HG03432 (cell line): Measurements from ENCODE around the gene TPM4.

ENCODE experiments used
- ATAC-seq: cut with Tn5 transposase; IDR thresholded peaks from one replicate; pipeline ENCODE4 v1.9.1; 2021; ENCODE audit warnings: mild to moderate bottlenecking, moderate library complexity; ENCODE audit not compliant: unreplicated experiment

TPM4 gene

DNA sequence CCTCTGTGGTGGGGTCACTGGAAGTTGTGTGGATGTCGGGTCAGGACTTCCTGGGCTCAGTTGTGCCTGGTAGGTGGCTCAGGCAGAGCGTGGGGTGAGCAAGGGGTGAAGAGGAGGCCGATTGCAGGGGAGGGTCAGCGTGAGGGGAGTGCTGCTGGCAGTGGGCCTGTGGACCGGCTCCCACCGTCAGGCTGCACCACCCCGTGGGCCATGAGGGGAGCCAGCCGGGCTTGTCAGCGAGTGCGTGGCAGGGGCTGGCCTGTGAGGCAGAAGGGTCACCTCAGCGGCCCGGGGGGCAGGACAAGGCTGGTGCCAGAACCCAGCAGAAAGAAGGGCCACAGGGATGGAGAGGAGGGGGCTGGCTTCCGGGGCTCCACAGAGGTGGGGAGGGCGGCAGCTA, 48.7 kb downstream of the TPM4 start:
- ATAC-seq = no peak

DNA sequence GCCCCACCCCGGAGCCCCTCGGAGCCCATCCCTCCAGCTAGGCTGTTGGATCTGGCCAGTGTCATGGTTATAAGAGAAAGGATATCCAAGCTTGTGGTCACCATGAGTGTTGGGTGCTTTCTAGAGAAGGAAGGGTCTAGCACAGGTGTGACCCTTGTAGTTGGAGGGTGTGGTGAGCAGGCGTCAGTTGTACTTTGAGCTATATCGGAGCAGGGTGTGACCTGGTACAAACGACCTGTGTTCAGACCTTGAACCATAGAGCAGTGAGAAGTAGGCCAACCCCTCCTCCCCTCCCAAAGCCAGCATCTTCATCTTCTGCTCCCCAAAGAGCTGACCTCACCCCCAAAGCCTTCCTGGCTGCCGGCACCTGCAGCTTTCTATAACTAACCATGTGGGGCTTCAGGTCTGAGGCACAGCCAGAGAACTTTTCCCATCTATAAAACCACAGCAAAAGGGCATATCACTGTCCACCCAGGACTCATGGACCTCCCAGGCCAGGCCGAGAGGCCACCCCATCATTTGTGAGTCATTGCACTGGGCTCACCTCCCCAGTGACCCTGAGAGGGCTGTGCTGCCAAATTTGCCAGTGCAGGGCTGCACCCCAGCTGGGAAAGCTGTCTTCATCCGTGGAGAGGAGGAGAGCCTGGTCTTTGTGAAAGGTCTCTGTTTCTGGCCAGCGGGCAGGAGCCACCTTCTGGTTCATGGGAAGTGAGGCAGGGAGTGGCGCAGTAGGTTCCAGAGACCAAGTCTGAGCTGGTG, 49.6 kb downstream of the TPM4 start:
- no peak for ATAC-seq

DNA sequence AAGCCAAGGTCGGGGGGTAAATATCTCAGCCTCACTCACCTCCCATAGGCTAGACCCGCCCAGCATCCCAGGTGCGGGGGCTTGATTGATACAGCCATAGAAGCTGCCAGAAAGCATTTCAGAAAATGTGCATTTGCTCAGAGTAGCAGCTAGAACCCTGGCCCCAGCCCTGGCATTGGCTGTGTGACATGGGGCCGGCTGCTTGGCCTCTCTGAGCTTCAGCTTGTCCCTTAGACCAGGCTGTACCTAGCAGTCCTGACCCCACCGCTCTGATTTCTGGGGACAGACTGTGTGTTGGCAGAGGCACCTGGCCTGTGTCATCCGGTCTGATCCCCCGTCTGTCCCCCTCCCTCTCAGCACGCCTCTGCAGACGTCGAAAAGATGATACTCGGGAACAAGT, 50.8 kb downstream of the TPM4 start:
- no peak for ATAC-seq

DNA sequence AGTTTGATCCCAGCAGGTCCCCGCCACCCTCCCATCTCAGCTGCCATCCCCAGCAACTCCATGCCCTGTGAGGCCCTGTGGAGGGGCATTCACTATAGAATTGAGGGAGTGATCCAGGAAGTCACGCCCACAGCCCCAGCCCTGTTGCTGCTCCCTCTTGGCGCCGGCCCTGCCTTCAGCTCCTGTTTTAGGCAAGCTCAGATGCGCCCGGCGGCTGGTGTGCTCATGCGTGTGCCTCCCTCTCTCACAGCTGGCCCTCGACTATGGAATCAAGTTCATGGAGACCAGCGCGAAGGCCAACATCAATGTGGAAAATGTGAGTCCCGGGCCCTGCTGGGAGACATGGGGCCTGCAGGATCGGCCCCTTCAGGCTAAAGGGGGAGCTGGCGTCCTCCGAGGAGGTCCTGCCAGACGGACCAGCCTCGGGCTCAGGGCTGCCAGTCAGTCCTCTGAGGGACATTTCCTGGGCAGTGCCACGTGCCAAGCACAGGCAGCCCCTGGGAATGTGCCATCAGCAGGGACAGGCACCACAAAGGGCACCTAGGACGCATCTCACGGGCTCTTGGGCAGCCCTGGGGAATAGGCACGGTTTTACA, 51.6 kb downstream of the TPM4 start:
- ATAC-seq = no peak

DNA sequence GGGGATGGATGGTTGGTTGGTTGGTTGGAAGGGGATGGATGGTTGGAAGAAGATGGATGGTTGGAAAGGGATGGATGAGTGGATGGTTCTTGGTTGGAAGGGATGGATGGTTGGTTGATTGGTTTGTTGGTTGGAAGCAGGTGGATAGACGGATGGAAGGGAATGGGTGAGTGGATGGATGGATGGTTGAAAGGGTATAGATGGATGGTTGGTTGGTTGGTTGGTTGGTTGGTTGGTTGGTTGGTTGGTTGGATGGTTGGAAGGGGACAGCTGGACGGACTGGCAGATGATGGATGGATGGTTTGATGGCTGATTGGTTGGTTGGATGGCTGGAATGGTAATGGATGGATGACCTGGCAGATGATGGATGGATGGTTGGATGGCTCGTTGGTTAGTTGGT, 55.4 kb downstream of the TPM4 start:
- no peak for ATAC-seq

DNA sequence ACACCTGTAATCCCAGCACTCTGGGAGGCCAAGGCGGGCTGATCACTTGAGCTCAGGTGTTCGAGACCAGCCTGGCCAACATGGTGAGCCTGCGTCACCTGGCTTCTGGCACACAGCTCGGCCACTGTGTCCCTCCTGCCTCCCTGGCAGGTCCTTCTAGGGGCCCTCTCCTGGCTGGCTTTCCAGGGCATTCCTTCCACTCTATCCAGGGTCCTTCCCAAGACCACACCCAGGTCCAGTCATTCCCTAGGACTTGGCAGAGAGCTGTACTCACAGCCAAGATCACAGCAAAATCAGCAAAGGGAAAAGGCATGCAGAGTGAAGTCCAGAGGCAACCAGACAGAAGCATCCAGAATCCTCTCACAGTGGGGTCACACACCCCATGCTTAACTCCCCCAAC, 57.5 kb downstream of the TPM4 start:
- no peak for ATAC-seq

DNA sequence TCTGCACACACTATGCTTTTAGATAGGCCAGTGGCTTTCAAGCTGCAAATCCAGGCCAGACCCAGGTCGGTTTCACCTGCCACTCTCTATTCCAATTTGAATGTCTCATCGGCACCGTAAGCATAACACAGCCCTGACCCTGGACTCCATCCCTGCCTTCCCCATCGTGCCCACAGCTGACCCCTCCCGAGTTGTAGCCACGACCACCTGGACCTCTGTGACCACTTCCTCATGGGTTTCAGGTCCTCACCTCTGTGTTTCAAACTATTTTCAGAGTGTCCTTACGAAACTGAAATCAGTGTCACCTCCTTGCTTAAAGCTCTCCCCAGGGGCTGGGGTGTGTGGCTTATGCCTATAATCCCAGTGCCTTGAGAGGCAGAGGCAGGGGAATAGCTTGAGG, 58.2 kb downstream of the TPM4 start:
- peak; percentile 37 for ATAC-seq

DNA sequence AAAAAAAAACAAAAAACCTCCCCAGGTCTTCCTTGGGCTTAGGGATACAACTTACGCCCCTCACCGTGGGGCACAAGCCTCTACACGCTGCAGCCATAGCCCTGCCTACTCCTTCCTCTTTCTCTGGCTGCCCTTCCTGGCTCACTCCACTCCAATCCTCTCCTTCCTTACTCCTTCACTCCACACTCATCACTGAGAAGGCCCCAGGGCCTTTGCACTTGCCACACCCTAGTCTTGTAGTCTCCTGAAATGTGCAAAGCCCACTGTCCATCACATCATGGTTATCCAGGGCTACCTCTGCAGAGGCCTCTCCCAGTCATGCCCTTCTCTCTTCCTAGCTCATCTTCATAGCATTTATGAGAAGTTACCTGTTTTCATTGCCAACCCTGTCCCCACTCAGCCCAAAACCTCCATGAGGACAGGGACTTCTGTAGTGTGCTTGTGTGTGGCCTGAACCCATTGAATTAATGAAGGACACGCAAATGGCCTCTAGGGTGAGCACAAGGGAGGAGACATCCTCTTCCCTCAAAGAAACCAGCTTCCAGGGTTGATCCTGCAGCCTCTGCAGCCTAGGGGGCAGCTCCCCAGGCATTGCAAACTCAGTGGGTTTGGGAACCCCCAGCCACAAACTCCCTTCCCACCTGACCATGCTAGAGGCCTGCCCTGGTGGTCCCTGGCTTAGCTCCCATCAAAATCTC, 59.3 kb downstream of the TPM4 start:
- no peak for ATAC-seq

DNA sequence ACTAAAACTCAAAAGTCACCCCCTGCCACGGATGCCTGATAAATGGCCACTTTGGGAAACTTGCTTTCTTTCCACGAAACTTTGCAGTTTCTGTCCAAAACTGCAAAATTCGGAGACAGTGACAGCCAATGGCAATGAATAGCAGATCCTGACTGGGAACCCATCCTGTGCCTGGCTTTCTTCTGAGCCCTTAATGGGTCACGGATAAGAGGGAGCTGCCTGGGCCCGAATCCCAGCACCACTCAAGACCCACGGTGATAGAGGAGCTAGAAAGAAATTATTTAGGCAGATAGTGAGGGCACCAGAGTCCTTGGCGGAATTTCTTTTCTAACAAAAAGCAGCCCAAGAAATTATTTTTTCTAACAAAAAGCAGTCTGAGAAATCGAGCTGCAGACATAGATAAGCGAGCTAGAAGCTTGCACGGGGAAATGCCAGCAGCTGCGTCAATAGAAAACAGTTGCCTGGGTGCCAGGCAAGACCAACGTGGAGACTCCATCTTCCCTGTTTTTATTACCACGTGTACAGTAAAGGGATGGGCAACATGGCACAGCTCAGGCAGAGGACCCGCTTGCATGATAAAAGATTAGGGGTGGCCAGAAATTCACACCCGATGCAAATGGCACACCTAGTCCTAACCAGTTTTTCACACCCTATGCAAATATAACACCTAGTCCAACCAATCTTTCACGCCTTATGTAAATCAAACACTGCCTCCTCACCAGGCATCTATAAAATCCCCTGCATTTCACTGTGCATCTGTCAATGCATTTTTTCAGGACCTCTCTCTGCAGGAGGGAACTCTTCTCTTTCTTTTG, 60.1 kb downstream of the TPM4 start:
- ATAC-seq = no peak

DNA sequence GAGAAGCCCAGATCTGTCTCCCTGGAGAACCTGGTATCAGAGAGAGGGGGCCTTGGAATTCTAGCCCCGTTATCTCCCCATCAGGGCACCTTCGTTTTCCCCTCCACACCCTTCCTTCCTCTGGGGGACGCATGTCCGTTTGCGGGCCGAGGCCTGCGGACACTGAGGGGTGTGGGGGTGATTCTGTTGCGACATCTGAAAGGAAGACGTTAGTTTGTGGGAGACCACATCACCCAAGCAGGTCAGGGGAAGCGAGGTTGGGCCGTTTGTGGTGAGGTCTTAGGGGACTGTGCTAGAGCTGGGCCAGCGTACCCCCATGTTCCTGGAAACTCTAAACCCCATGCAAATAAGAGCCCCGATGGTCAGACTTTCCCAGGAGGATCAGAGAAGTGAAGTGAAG, 63.5 kb downstream of the TPM4 start:
- ATAC-seq = no peak

DNA sequence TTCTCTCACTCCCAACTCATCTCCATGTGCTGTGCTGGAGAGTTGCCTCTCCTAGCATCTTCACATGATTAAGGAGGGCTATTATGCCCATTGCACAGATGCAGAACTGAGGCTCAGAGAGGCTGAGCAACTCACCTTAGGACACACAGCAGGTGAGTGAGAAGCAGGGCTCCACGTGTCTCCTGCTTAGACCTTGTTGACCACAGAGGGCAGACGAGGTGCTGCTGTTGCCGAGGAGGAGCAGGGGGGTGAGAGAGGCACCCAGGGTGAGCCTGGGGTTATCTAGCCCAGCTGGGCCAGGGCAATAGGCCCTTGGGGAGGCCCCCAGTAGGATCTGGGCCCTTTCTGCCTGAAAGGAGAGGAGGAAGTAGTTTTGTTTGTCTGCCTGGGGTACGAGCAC, 64.7 kb downstream of the TPM4 start:
- ATAC-seq = peak; percentile 40

DNA sequence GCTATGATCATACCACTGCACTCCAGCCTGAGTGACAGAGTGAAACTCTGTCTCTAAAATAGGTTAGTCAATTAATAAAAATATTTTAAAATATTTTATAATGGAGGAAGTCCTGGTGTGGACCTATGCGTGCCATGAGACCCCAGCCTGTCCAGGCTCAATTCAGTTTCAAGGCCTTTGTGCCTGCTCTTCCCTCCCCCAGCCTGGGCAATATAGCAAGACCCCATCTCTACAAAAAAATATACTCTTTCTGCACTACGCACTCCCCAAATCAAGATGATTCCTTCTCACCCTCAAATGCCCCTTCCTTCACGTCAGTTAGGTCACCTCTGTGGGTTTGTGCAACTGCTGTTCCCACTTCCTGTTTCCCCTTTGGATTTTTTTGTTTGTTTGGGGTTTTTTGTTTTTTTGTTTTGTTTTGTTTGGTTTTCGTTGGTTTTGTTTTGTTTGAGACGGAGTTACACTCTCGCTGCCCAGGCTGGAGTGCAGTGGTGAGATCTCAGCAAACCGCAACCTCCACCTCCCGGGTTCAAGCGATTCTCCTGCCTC, 65.8 kb downstream of the TPM4 start:
- no peak for ATAC-seq

DNA sequence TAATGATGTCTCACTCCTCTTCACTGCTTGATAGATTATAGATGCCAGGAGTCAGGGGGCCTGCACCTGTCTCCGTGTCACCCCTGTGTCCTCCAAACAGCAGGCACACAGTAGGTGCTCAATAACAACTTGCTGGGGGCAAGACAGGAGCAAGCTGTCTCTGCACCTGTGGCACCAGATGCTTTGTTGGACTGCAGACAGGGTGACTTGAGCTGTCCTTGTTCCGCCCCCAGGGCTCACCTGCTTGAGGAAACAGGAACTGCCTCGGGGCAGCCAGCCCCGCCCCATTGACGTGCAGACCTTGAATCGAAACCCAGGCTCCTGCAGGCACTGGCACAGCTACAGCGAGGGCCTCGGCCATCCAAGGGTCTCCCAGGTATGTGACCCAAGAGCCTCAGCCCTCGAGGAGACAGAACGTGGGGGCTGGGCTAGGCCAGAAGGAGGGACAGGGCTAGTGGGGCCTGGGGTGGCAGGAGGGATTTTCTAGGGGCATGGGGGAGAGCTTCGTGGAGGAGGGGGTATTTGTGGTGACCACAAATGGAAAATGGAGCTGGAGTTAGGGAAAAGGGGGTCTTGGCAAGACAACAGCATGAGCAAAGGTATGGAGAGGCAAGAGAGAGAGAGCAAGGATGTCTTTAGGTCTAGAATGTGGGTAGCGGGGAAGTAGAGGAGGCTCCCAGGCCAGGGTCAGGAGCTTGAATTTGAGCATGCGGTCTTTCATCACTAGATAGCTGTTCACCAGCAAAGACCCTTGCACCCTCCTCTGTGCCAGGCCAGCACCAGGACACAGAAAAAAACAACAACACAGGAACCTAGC, 67.3 kb downstream of the TPM4 start, which contains the start of gene HSH2D:
HSH2D (plus strand) TSS at position 287 of the 817 bp plus-strand sequence. CDS start 5,066 bp downstream, outside the sequence.
- peak; percentile 55 for ATAC-seq

DNA sequence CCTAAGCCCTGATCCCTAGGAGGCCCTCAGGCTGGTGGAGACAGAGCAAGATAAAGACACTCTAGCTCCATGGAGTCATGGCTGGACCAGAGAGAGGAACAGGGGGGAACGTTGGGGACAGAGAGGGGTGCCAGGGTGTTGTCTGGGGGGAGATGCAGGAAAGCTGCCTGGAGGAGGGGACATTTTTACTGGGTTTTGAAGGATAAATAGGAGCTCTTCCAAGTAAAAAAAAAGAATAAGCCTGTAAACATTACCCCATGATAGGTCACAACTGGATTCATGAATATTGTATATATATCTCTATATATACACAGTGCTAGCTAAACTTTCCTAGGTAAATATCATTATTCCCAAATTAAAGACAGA, 67.9 kb downstream of the TPM4 start:
- no peak for ATAC-seq

DNA sequence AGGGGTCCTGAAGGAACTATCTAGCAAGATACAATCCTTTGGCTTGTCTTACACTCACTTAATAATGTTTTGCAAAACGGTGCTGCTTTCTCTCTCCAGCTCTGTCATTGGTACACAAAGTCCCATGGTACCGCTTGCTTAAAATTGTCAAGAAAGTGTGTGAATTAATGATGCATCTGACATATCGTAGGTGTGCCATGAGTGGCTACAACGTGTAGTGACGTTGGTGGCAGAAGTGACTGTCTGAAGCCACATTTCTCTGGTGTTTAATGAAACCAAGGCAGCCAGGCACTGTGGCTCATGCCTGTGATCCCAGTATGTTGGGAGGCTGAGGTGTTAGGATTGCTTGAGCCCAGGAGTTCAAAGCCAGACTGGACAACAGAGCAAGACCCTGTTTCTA, 69.8 kb downstream of the TPM4 start:
- ATAC-seq = no peak

DNA sequence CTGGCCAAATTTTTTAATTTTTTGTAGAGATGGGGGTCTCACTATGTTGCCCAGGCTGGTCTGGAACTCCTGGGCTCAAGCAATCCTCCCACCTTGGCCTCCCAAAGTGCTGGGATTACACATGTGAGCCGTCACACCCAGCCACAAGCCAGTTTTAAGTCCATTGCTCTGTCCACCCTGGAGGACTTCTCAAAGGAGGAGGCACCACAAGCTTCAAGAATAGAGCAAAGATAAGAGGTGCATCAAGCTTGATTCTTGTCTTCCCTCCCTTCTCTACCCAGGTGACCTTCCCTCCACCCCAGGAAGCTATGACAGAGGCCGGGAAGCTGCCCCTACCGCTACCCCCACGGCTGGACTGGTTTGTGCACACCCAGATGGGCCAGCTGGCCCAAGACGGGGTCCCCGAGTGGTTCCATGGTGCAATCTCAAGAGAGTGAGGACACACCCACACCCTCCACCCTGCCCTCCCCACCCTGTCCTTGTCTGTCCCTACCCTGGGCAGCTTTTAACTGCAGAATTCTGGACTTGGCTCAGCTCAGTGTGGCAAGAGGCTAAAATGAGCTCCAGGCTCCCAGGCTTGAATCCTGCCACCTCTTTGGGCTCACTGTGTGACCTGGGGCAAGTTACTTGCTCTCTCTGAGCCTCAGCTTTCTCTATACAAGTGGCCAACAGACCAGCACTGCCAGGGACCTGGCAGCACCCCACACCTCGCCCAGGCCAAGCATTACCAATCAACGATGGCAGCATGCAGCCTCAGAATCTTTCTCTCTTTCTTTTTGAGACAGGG, 72.3 kb downstream of the TPM4 start:
- no peak for ATAC-seq
